Esophagus squamous epithelium (tissue), 5 donors: ENCODE results near the gene CLIC6. TPM values are rescaled to one million over a fixed set of nuclear protein-coding genes. Genes with fewer than 3 reads are reported as not detected.
A peak's percentile ranks its signal among the peaks of the same experiment; 100 is the strongest.

Experiments used
- DNase-seq: peaks from one replicate; lab custom pipeline; 2025; lab: John Stamatoyannopoulos, UW
- H3K27ac ChIP-seq, 4 donors: fragments of 200-600 bp; sonication (generic); one replicate each; pipeline ENCODE4 v1.5.1; 2016 to 2019; ENCODE audit warnings: mild to moderate bottlenecking in 1 of 4
- H3K27me3 ChIP-seq, 4 donors: fragments of 200-600 bp; sonication (generic); 1 replicate in 3 of 4; 2 replicates in 1 of 4; pipeline versions ENCODE4 v1.5.1 to v1.6.0; 2017 to 2021; ENCODE audit warnings: antibody characterized with exemption in 1 of 4
- H3K36me3 ChIP-seq, 3 donors: fragments of 200-600 bp; sonication (generic); one replicate each; pipeline ENCODE4 v1.5.1; 2016 to 2019
- H3K4me1 ChIP-seq, 3 donors: fragments of 200-600 bp; sonication (generic); one replicate each; pipeline ENCODE4 v1.5.1; 2017 to 2019
- H3K4me3 ChIP-seq, 4 donors: fragments of 200-600 bp; sonication (generic); 1 replicate in 3 of 4; 2 replicates in 1 of 4; pipeline ENCODE4 v1.5.1; 2016 to 2019; ENCODE audit warnings: mild to moderate bottlenecking in 2 of 4, moderate library complexity in 1 of 4
- H3K9me3 ChIP-seq, 3 donors: fragments of 200-600 bp; sonication (generic); one replicate each; pipeline ENCODE4 v1.5.1; 2016 to 2019
- POLR2A ChIP-seq, 4 donors: fragments of 450-650 bp; IDR thresholded peaks; one replicate each; pipeline ENCODE4 v1.6.1; 2017; ENCODE audit warnings: antibody characterized with exemption in 4 of 4, mild to moderate bottlenecking in 4 of 4, moderate library complexity in 3 of 4
- WGBS, 2 donors: methylation state at CpG; one replicate each; pipeline ENCODE4 v1.1.5; 2018; 5-methylcytosine and 5-hydroxymethylcytosine counted together
- intact Hi-C: fragments of 100-400 bp; cut with DNase I; formaldehyde crosslinking; loops from one replicate; pipeline ENCODE4 v1.15.0; 2022
- total RNA-seq, 4 donors: library from RNA; depleted of rRNA; stranded (reverse); fragments of >200 nt; gene quantifications; one replicate each; pipeline ENCODE4 v1.1.0, GENCODE V29; 2016
- TF ChIP-seq, protein P1 (sequence below), 6 experiments: fragments of 450-650 bp in 4 of 6; fragments of 200-600 bp in 2 of 6; sonication (generic) in 2 of 6; IDR thresholded peaks; one replicate each; pipeline ENCODE4 v1.5.1; 2016 to 2019; ENCODE audit warnings: antibody characterized with exemption in 6 of 6, mild to moderate bottlenecking in 4 of 6, moderate library complexity in 4 of 6
- donor health status: DM: yes; HTN: yes; CAD: no.

CLIC6 gene
- total RNA-seq, 4 donors from 2014 or later, result 0.83 to 3.8 (median 2.0) TPM

DNA sequence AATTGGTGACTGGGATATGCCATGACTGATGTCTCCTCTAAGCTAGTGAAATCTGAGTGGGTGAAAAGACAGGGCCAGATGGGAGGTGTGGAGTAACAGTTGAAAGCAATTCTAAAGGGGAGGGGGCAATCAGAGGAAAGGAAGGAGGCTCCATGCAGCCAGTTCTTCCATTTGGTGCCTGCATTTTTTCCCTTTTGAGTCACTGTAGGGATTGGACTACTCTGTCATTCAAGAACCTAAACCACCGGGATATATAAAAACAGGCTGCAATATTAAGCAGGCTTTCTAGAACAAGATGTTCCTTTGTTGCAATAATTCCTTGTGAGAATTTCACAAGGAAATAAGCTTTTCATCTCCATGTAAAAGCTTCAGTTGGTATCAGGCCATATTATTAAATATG is 18.3 kb downstream of the CLIC6 start:
- TF ChIP-seq, protein P1, sequence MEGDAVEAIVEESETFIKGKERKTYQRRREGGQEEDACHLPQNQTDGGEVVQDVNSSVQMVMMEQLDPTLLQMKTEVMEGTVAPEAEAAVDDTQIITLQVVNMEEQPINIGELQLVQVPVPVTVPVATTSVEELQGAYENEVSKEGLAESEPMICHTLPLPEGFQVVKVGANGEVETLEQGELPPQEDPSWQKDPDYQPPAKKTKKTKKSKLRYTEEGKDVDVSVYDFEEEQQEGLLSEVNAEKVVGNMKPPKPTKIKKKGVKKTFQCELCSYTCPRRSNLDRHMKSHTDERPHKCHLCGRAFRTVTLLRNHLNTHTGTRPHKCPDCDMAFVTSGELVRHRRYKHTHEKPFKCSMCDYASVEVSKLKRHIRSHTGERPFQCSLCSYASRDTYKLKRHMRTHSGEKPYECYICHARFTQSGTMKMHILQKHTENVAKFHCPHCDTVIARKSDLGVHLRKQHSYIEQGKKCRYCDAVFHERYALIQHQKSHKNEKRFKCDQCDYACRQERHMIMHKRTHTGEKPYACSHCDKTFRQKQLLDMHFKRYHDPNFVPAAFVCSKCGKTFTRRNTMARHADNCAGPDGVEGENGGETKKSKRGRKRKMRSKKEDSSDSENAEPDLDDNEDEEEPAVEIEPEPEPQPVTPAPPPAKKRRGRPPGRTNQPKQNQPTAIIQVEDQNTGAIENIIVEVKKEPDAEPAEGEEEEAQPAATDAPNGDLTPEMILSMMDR (IDR thresholded peaks at IDR 0.05), result no peak
- TF ChIP-seq POLR2A (IDR thresholded peaks at IDR 0.05), result no peak
- Histone ChIP-seq H3K27ac (peak overlapping the region in 1 of 4 donors; percentile 75), H3K27me3 (peaks cover 0 to 59% (median 0%) of the 10 kb centered on the region in 4 donors), H3K9me3 (no peaks in the 10 kb centered on the region), H3K4me1 (peaks cover 5 to 58% (median 12%) of the 10 kb centered on the region in 3 donors), H3K4me3 (no peak overlapping the region), H3K36me3 (no peaks in the 10 kb centered on the region)
- intact Hi-C loops, result no loop called here
- no peak for DNase-seq
- WGBS, 2 donors, result 5 to 13% methylated on average over 1 of the region's 1 CpG

DNA sequence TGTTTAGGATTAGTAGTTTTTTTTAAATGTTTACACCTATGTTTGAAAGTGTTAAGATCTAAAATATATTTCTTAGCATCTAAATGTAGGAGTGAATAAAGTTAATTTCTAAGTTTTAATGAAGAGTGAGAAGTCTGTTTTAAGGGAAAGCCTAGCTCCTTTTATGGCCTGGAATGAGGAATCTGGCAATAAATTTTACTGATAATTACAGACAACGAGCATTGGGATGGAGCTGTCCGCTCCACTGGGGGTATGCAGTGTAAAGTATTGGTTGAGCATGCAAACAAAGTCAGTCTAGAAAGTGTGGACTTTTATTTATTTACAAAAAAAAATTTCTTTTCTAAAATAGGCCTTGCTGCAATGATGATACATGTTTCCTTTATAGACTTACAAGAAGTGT is 19.0 kb downstream of the CLIC6 start:
- H3K4me1 ChIP-seq, result peaks cover 5 to 65% (median 12%) of the 10 kb centered on the region in 3 donors
- 83 to 86% methylated on average over 2 of the region's 2 CpGs for WGBS, 2 donors
- intact Hi-C loops, result no loop called here
- TF ChIP-seq, protein P1 (IDR thresholded peaks at IDR 0.05), result no peak
- TF ChIP-seq POLR2A (IDR thresholded peaks at IDR 0.05), result no peak
- no peaks in the 10 kb centered on the region for H3K9me3 ChIP-seq
- no peak overlapping the region for H3K4me3 ChIP-seq
- peaks cover 0 to 54% (median 0%) of the 10 kb centered on the region in 4 donors for H3K27me3 ChIP-seq
- H3K27ac ChIP-seq, result peak overlapping the region in 2 of 4 donors; percentile 51 to 56
- no peak for DNase-seq
- H3K36me3 ChIP-seq, result no peaks in the 10 kb centered on the region

DNA sequence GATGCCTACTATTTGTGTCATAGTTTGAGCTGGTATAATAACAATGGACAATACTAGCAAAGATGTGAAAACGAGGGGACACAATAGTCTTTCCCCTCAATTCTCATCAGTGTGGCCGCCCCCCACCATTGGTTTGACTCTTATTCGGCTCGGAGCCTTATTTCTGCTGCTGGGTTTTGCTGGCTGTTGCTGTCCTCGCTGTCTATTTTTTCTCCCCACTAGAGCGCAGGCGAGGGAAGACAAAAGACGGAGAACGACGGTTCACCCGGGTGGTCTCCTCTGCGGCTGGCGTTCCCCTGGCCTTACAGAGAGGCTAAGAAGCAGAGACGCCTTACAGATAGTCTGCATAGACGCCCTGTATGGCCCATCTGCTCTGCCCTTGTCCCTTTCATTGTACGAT is 19.4 kb downstream of the CLIC6 start:
- no peaks in the 10 kb centered on the region for H3K9me3 ChIP-seq
- H3K27me3 ChIP-seq, result peaks cover 0 to 54% (median 0%) of the 10 kb centered on the region in 4 donors
- no peaks in the 10 kb centered on the region for H3K36me3 ChIP-seq
- intact Hi-C loops, result no loop called here
- no peak for DNase-seq
- H3K4me1 ChIP-seq, result peaks cover 5 to 69% (median 12%) of the 10 kb centered on the region in 3 donors
- H3K27ac ChIP-seq, result no peak overlapping the region
- no peak overlapping the region for H3K4me3 ChIP-seq
- 88 to 89% methylated on average over 14 of the region's 16 CpGs for WGBS, 2 donors
- TF ChIP-seq, protein P1 (IDR thresholded peaks at IDR 0.05), result no peak
- TF ChIP-seq POLR2A (IDR thresholded peaks at IDR 0.05), result no peak

DNA sequence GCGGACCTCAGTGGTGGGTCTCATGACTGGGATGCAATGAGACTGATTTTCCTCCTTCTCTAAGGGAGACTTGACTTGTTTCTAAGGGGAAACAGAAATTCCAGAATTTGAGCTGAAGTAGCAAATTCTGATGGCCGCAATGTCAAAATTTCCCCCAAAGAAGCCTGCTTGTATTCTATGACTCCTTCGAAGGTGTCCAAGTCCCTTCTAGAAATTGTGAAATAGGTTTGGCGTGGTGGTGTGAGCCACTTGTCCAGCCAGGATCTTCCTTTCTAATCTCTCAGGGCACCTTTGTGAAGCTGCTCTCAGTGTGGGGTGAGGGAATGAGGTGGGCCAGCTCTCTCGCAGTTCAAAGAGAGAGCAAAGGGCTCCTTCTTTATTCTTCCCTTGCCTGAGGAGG is 19.9 kb downstream of the CLIC6 start:
- no peak for DNase-seq
- Histone ChIP-seq H3K36me3 (no peaks in the 10 kb centered on the region), H3K4me1 (peaks cover 5 to 73% (median 12%) of the 10 kb centered on the region in 3 donors), H3K27ac (no peak overlapping the region), H3K4me3 (no peak overlapping the region), H3K27me3 (peaks cover 0 to 48% (median 0%) of the 10 kb centered on the region in 4 donors), H3K9me3 (no peaks in the 10 kb centered on the region)
- TF ChIP-seq, protein P1 (IDR thresholded peaks at IDR 0.05), result no peak
- TF ChIP-seq POLR2A (IDR thresholded peaks at IDR 0.05), result no peak
- intact Hi-C loops, result no loop called here
- 88 to 96% methylated on average over 4 to 5 of the region's 5 CpGs for WGBS, 2 donors

DNA sequence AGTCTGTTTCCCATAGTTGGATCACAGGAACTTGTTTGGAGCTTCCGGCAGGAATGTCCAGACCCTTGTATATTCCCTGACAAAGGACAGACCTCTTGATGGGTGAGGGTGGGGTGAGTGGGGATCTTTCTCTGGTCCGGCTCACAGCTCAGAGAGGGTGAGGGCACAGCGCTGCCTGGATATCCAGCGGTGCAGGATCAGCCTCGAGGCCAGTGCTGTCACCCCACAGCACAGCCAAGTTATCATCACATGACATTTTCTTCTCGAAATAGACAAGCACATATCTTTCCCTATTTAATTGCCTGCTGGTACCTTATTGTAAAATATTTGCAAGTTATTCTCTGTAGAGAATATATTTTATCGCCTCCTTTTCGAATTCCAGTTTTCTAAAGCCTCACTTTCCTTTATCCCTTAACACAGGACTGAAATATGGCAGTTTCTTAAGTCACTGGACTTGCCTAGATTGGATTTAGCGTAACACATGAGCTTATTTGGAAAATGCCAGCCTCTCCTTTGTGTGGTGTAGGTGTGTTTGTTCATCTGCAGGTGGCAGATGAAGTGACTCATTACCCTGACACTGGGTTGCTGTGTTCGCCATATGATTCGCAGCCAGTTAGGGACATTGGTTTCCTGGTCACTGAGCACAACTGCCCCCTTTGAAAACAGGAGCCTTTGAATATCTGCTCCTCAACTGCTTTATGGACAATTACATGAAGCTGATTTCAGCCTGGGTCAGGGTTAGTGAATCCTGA is 21.4 kb downstream of the CLIC6 start:
- Histone ChIP-seq H3K4me1 (peaks cover 5 to 73% (median 12%) of the 10 kb centered on the region in 3 donors), H3K4me3 (no peak overlapping the region), H3K36me3 (no peaks in the 10 kb centered on the region), H3K27ac (peak overlapping the region; percentile 68 to 83 (median 75)), H3K27me3 (peaks cover 0 to 33% (median 0%) of the 10 kb centered on the region in 4 donors), H3K9me3 (no peaks in the 10 kb centered on the region)
- DNase-seq, result no peak
- intact Hi-C loops, result no loop called here
- 69 to 73% methylated on average over 10 to 11 of the region's 11 CpGs for WGBS, 2 donors
- TF ChIP-seq, protein P1 (IDR thresholded peaks at IDR 0.05), result no peak
- no peak for TF ChIP-seq POLR2A (IDR thresholded peaks at IDR 0.05)
